CD1c-positive myeloid dendritic cell (primary cell): ENCODE results near the gene GUCD1.
"Not testable (repeated sequence)": the region's sequence is repeated elsewhere in the genome, so short reads cannot be mapped to it uniquely, and the experiment has no call there.

Experiments used
- DNase-seq: peaks from one replicate; pipeline ENCODE4 v3.0.0-alpha.2; 2016; ENCODE audit errors: extremely low spot score

Gene GUCD1

DNA sequence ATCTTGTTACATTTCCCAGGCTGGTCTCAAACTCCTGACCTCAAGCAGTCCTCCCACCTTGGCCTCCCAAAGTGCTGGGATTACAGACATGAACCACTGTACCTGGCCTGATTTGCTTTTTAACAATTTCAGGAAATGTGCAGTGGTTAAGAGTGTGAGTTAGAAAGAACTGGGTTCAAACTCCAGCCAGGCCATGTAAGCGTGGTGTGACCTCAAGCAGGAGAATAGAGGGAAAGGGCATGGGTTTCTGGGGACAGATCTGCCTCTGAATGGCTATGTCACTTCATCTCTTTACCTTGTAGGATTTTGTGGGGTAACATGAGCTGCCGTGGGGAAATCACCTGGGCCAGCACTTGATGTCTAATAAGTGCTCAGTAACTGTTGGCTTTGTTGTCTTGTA is 10.1 kb upstream of the GUCD1 start:
- DNase-seq = no peak

DNA sequence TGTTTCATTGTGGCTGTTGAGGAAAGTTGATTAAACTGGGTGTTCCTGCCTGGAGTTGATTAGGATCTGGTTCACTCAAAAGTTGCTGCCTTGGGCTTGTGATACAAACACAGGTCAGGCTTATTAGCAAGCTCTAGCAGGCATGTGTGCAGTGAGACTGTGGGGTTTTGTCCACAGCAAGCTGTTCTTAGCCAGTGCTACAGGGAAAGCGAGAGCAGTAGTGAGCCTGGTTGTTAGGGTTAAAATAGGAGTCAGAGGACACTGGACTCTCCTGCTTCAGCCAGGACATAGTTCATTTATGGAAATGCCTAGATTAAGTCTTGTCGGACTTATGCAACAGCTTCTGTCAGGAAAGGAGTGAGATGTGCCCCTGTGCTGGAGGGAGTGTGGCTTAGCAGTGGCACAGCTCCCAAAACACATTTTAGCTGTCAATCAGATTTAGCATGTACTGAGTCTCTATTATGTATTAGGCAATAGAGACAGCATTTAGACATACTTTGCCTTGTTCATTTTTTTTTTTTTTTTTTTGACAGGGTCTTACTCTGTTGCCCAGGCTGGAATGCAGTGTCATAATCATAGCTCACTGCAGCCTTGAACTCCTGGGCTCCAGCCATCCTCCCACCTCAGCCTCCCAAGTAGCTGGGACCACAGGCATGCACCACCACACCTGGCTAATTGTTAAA is 9.6 kb upstream of the GUCD1 start:
- no peak for DNase-seq

DNA sequence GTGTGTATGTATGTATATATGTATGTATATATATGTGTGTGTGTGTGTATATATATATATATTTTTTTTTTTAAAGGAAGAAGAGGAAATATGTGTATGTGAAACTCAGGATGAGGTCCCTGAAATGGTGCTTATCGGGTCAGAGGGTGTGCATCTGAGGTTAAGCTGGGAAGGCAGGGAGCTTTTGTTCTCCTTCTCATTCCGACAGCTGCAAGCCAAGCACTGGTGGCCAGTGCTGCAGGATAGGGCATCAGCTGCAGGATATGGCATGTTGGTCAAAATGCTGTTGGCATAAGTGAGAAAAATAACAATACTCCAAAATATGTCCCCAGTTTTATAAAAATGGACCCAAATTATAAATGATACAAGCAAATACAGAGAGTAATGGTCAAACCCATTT is 8.3 kb upstream of the GUCD1 start:
- no peak for DNase-seq

DNA sequence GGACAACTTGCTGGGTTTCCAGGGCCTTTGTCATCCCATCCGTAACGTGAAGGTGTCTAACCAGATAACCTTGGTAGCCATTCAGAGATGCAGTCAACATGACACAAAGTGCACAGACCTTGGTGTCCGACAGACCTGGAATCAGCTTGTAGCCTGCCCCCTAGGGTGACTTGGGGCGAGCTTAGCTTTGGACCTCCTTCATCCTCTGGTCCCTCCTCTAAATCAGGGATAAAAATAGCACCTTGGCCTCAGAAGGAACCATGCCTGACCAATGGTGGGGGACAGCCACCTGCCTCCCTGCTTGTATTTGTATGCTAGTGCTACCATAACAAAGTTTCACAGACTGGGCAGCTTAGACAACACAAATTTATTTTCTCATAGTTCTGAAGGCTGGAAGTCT is 4.5 kb upstream of the GUCD1 start:
- DNase-seq = no peak

DNA sequence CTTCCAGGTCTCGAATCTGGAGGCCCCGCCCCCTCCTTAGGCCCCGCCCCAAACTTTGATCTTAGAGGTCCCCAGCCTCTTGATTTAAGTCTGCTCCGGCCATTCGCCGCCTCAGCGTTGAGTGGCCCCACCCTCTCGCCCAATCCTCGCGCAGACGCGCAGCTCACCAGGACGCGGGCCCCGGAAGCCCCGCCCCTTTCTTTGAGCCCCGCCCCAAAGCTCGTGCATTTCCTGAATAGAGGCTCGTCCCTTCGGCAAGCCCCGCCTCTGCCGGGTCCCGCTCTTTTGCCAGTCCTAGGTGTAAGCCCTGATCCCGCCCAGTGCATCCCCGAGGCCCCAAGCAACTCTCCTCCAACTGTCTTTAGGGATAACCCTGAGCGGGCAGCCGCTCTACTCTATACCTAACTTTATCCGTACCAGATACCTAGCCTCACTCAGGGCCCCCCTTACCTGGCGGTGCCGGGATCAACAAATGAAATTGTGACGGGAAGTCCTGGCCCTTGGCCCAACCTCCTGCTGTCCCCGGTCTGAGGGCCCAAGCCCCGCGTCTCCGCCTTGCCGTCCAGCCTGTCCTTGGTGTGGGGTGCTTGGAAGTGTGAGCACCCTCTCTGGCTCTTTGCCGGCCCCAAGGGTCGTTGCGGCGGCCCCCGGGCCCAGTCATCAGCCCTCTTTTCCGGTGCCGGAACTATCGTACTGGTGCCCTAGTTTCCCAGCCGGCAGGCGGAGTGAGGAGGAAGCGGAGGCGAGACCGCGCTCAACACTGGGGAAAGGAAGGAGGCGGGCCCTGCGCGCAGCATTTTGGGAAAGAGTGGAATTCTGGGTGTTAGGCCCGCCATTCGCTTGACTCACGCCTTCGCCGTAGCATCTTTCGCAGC is 464 bp upstream of the GUCD1 start, which contains the start of gene SNRPD3:
Gene SNRPD3, plus strand, starts transcription at position 835 of the 875 bp plus-strand sequence. CDS start 1,676 bp downstream, outside the sequence.
- DNase-seq = peak; percentile 99

DNA sequence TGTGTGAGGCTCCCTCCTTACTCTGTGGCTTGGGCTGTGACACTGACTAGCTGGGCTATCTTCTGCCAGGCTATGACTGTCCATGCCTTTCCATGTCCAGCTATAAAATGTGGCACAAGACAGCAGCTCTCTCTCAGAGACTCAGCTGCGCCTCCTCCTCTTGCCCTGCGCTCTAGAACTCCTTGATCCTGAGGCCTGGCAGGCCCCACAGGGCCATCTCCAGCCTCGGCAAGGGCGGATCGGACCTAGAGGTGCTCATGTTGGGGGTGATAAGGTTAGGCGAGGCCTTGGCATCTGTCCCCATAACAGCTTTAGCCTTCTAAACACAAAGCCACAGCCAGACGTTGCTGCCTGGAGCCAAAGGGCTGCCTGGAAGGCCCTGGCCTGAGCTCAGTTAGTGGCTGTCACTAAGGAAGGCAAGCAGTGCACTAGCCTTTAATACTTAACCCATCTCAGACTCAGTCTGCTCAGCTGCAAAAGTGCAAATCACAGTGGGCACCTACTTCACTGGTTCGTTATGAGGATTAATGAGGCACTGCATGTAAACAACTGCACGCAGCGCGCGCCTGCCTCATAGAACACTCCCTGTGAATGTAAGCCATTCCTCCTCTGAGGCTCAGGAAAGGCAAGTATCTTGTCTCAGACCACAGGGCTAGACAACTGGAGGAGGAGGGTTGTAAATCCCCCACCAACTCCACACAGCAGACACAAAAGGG is 1.2 kb downstream of the GUCD1 start:
- DNase-seq = no peak

DNA sequence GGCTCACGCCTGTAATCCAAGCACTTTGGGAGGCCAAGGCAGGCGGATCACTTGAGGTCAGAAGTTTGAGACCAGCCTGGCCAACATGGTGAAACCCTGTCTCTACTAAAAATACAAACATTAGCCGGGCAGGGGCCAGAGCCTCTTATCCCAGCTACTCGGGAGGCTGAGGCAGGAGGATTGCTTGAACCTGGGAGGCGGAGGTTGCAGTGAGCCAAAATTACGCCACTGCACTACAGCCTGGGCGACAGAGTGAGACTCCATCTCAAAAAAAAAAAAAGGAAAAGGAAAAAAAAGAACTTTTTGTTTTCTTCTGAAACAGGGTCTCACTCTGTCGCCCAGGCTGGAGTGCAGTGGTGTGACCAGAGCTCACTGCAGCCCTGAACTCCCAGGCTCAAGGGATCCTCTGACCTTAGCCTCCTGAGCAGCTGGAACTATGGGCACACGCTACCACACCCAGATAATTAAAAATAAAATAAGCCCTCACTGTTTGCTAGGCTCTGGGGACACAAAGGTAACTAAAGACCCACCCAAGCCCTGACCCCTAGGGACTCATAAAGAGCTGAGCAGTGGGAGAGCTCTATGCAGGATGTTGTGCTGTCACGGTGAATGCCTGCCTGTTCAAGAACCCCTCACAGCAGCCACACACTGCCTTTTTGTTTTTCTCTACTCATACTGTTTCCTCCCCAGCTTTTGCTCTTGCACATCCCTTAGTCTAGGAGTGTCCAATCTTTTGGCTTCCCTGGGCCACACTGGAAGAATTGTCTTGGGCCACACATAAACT is 2.2 kb downstream of the GUCD1 start:
- not testable (repeated sequence) for DNase-seq

DNA sequence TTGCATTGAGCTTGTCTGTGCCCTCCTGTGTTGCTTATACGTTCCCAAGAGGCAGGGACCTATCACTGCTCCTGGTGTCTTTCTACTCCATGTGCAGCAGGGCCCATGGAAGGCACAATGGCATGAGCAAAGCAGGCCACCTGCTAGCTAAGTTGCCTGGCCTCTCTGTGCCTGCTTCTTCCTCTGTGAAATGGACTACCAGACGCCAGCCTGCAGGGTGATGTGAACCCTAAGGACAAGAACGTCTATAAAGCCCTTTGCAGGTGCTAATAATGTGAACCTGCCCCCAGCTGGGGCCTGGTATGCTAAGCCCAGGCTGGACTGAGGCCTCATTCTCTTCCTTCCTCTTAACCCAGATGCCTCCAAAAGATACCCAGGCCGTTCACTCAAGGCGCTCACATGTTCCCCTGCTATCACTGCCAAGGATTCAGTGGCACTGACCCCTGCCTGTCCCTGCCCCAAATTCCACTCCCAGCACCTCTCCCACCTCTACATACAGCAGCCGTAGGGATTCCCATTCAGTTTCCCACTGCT is 4.0 kb downstream of the GUCD1 start:
- DNase-seq = no peak

DNA sequence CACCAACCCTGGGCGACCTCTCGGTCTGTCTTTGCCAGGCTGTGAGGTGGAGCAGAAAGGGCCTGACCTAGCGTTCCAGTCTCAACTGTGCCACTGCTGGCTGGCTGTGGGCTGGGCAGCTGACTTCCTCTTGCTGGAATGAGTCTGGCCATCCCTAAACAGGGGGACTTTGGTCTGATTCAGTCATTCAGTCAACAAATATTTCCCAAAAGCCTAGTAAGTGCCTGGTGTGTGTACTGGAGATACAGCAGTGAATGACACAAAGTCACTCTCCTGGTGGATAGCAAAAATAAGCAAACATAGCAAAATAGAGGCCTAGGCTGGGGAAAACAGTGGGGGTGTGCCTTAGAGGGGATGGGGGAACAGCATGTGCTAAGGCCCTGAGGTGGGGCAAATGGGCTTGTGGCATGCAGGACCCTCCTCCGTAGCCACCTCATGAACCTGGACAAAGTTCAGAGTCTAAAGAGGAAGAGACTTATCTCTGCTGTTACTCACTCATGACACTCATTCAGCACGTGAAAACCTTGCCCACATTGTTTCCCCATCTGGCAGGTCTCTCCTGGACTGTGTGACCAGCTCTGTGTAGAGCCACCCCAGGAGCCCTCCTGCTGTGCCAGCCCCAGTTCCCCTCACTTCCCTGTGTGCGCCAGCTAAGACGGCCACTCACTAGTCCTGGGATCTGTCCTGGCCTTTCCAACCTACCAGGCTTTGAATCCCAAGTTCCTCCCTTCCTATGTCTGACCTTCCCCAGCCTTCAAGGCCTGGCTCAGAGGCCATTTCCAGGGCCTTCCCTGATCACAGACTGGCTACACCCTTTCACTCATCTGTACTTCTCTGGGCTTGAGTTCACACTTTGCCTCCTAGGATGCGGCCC is 4.7 kb downstream of the GUCD1 start:
- peak; percentile 85 for DNase-seq

DNA sequence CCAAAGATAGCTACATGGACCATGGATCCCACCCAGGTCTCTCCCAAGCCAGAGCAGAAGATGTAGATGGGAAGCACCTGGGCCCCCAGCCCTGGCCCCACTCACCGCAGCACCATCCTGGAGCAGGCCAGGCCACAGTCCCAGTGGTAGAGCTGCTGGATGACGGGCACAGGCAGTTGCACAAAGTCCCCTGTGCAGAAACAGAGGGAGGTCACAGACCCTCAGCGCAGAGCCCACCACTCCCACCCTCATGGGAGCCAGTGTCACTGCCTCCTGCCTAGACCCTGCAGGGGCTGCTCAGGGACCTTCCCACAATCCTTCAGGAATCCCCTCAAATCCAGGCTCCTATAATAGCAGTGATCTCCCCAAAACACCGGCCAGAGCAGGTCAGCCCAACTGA is 6.1 kb downstream of the GUCD1 start:
- DNase-seq = no peak

DNA sequence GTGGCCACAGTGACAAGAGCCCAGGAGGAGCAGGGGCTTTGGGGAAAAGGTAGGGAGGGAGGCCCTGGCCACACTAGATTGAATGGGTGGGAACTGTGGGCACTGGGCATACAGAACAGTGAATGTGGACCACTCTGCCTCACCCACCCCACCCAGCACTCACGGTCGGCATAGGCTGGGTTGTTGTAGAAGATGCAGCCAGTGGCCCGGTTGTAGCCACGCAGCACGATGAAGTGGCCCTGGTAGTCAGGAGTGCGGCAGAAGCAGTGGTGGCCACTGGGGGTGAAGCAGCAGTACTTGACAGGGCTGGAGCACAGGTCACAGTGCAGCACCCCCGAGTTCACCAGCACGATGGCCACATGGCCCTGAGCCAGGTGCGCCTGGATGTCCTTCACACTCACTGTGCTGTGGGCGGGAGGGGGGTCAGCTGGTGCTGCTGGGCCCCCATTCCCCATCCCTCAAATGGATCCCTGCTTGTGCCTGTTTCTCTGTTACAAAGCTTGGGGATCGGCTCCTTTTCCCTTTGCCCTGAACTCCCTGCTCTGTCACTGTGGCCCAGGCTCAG is 11.2 kb downstream of the GUCD1 start:
- DNase-seq = no peak

DNA sequence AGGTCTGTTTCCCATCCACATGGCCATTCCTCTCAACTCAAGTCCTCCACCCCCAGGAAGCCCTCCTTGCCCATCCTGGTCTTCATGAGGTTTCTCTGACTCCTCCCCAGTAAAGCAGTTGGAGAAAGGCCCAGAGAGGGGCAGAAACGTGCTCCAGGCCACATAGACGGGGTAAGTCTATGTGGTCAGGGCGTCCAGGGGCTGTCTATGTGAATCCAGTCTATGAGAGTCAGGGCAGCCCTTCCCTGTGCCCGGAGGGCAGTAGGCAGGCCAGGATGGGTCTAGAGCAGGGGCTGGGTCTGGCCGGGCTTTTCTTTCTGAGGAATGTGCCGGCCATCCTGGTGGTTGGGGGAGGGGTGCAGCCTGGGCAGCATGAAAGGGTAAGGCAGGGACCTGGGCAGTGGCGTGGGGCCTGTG is 11.7 kb downstream of the GUCD1 start:
- no peak for DNase-seq

DNA sequence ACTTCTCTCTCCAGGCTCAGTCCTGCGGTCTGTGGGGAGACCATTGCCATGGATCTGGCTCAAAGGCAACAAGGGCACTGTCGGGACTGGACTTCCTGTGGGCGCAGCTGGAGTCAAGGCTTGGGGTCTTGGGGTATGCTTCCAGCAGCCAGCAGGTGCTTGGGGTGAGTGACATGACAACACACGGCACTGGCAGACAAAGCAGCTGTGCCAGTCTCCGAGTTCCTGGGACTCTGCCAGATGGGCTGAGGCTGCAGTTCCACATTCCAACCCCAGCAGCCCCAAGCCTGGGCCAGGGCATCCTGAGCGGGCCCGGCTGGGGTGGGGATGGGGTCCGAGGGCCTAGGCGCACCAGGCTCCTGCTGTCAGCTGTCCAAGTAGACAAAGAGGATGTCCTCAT is 12.3 kb downstream of the GUCD1 start:
- no peak for DNase-seq

DNA sequence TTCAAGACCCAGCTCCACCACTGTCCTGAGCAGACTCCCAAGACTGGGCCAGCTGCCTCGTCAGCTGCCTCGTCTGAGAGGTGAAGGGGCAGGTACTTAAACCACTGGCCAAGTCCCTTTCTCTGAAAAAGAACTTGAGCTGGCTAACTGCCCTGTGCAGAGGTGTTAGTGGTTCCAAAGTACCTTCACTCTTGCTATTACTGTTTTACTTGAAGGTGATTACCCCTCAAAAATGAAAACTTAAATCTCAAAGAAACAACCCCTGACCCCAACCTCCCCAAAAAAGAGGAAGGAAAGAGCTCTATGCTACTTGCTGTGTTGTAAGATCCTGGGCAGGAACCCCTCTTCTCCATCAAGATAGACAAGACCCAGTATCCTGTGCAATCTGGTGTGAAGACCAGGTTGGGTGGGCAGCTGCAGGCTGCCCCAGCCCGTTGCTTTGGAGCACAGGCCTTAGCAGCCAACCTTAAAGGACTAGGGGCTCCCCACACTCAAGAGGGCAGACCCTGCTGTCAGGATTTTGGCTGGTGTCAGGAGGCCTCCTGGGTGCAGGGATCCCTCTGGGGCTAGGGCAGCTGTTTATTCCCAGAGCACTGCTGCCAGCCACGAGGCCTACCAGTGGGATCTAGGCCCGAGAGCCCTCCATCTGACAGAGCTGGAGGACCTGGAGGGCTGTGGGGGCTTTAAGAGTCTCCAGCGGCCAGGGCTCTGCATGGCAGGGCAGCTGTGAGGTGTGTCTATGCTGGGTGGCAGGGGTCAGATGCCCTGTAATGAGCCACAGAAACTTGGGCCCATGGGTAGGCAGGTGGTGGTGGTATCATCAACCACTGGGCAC is 13.0 kb downstream of the GUCD1 start:
- no peak for DNase-seq

DNA sequence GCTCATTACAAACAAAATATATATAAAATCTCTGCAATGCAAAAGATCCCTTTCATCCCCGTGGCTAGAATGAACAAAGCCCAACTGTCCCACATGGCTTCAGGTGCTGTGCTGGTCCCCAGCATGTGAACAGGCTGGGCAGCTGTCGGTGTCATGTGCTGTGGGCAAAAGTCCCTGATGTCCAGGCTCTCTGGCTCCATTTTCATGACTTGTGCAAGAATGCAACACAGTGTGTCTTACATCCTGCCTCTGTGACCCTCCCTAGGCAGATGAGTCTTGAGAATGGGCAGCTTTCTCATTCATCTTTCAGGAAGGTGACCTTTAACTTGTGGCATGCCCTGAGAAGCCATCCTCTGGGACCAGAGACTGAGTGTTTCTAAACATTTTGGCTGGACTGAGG is 14.5 kb downstream of the GUCD1 start:
- no peak for DNase-seq

DNA sequence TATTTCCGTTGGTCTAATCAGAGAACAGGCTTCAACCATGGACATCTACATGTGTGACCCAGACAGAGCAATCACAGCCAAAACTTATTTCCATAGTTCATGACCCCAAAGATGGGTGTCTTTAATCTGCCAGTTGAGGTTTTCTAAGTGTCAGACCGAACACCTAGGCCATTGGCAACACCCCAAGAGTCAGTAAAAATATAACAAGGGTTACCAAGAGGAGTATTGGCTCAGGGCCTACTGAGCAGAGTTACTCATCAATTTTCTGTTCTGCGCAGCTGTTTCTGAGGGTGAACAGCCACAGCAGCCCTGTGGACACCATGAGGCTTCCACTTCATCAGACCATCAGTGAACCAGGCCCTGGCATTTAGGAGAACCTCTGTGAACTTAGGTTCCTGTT is 18.8 kb downstream of the GUCD1 start:
- no peak for DNase-seq

DNA sequence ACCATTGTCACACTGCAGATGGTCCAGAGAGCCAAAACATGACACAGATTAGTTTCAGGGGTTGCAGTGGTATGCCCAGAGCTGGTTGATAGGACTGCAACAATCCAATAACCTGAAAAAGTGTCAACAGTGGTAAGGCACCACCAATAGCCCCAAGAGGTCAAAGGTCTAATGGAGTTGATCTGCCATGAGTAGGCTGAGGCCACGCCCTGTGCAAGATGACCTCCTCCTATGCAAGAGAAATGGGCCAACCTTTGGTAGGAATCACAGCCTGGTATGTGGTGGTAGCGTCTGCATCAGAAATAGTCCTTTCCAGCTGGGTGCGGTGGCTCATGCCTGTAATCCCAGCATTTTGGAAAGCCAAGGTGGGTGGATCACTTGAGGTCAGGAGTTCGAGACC is 19.6 kb downstream of the GUCD1 start:
- DNase-seq = no peak

DNA sequence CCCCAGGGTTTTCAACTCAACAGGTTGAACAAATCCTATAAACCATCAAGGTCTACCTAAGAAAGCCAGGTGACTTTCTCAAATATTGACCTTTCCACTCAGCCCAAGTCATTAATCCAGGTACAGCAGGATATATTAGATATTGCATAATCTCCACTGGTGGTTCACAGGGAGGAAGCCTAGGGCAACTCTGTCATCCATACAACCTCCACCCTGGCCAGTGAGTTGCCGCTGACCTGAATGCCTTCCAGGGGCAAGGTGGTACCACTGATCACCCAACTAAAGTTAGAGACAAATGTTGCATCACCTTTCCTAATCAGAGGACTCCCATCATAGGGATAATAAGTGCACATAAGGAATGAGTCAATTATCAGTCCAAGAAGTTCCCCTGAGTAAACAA is 22.9 kb downstream of the GUCD1 start:
- DNase-seq = no peak

DNA sequence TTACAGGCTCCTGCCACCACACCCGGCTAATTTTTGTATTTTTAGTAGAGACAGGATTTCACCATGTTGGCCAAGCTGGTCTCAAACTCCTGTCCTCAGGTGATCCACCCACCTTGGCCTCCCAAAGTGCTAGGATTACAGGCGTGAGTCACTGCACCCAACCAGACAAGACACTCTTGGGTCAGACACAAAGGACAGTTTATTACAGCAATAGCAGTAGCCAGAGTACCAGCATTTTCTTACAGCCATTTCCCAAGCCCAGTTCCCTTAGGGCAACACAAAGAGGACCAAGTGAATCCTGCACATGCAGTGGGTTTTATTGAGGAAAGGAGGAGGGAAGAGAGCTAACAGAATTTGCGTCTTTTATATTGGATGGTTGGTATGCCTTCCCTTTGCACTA is 24.0 kb downstream of the GUCD1 start:
- DNase-seq = not testable (repeated sequence)
